ENCODE measurements around the gene ZNF33A. TPM values are rescaled to one million over a fixed set of nuclear protein-coding genes. Genes with fewer than 3 reads are reported as not detected.
"Not testable (repeated sequence)": the region's sequence is repeated elsewhere in the genome, so short reads cannot be mapped to it uniquely, and the experiment has no call there.

Gene ZNF33A
- total RNA-seq, 1 donor from 2014 or later = 65.5 TPM

GRCh38 chr10:38054361-38054797, 43.9 kb downstream of the ZNF33A start:
- Mint-ChIP-seq H3K36me3 (peaks cover 81% of the 10 kb centered on the region), H3K27ac (no peak overlapping the region), H3K9me3 (peaks cover 69% of the 10 kb centered on the region), H3K4me1 (no peaks in the 10 kb centered on the region), H3K27me3 (ENCODE audit: insufficient read depth, low read depth) (no peaks in the 10 kb centered on the region), H3K4me3 (no peak overlapping the region)
- no peak overlapping the region for H3K4me2 ChIP-seq
- H3K9me3 ChIP-seq (ENCODE audit: low read depth) = peaks cover 63% of the 10 kb centered on the region
- peaks cover 2% of the 10 kb centered on the region for H3F3A ChIP-seq (ENCODE audit: low read depth)
- no peak overlapping the region for H3K4me3 ChIP-seq
- no peaks in the 10 kb centered on the region for H3K79me2 ChIP-seq (ENCODE audit: low read depth)
- TF ChIP-seq, protein P1, sequence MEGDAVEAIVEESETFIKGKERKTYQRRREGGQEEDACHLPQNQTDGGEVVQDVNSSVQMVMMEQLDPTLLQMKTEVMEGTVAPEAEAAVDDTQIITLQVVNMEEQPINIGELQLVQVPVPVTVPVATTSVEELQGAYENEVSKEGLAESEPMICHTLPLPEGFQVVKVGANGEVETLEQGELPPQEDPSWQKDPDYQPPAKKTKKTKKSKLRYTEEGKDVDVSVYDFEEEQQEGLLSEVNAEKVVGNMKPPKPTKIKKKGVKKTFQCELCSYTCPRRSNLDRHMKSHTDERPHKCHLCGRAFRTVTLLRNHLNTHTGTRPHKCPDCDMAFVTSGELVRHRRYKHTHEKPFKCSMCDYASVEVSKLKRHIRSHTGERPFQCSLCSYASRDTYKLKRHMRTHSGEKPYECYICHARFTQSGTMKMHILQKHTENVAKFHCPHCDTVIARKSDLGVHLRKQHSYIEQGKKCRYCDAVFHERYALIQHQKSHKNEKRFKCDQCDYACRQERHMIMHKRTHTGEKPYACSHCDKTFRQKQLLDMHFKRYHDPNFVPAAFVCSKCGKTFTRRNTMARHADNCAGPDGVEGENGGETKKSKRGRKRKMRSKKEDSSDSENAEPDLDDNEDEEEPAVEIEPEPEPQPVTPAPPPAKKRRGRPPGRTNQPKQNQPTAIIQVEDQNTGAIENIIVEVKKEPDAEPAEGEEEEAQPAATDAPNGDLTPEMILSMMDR (IDR thresholded peaks at IDR 0.05) = no peak
- no peak for TF ChIP-seq EZH2phosphoT487 (IDR thresholded peaks at IDR 0.05)
- no peak for TF ChIP-seq EZH2 (IDR thresholded peaks at IDR 0.05)
- no peak overlapping the region for H3K9ac ChIP-seq
- no peak overlapping the region for H2AFZ ChIP-seq (replicated peaks)
- H3K27ac ChIP-seq = no peak overlapping the region
- peaks cover 55% of the 10 kb centered on the region for H3K36me3 ChIP-seq
- no peak for DNase-seq (ENCODE audit: low spot score)
- no peaks in the 10 kb centered on the region for H4K20me1 ChIP-seq (ENCODE audit: low read depth)
- H3K27me3 ChIP-seq = no peaks in the 10 kb centered on the region
- no peaks in the 10 kb centered on the region for H3K4me1 ChIP-seq

- H3K27ac ChIP-seq; H4K20me1 ChIP-seq (ENCODE audit: low read depth); DNase-seq (ENCODE audit: low spot score); H3F3A ChIP-seq (ENCODE audit: low read depth); H3K79me2 ChIP-seq (ENCODE audit: low read depth); H3K4me1 Mint-ChIP-seq; H3K27me3 Mint-ChIP-seq (ENCODE audit: insufficient read depth, low read depth); H3K9ac ChIP-seq; H3K4me1 ChIP-seq; H3K27me3 ChIP-seq; H2AFZ ChIP-seq (replicated peaks); H3K27ac Mint-ChIP-seq; H3K4me3 Mint-ChIP-seq; H3K4me3 ChIP-seq; H3K4me2 ChIP-seq: not testable (repeated sequence)
- H3K9me3 ChIP-seq (ENCODE audit: low read depth) = peaks cover 63% of the 10 kb centered on the region
- Mint-ChIP-seq H3K9me3 (peaks cover 71% of the 10 kb centered on the region), H3K36me3 (peaks cover 80% of the 10 kb centered on the region)
- peaks cover 55% of the 10 kb centered on the region for H3K36me3 ChIP-seq
Measured at GRCh38 chr10:38055274-38055894, 44.9 kb downstream of the ZNF33A start.

GRCh38 chr10:38069663-38070062, 59.2 kb downstream of the ZNF33A start:
- H3K9me3 ChIP-seq (ENCODE audit: low read depth) = peaks cover 10% of the 10 kb centered on the region
- H2AFZ ChIP-seq (replicated peaks); H3K79me2 ChIP-seq (ENCODE audit: low read depth); H3K27me3 ChIP-seq; H4K20me1 ChIP-seq (ENCODE audit: low read depth); H3K4me1 Mint-ChIP-seq; H3K36me3 ChIP-seq; H3K9me3 Mint-ChIP-seq; H3K4me3 ChIP-seq; H3K4me2 ChIP-seq; DNase-seq (ENCODE audit: low spot score); H3K9ac ChIP-seq; H3F3A ChIP-seq (ENCODE audit: low read depth); H3K27me3 Mint-ChIP-seq (ENCODE audit: insufficient read depth, low read depth); H3K36me3 Mint-ChIP-seq; H3K4me3 Mint-ChIP-seq; H3K4me1 ChIP-seq; H3K27ac Mint-ChIP-seq; H3K27ac ChIP-seq: not testable (repeated sequence)

DNA sequence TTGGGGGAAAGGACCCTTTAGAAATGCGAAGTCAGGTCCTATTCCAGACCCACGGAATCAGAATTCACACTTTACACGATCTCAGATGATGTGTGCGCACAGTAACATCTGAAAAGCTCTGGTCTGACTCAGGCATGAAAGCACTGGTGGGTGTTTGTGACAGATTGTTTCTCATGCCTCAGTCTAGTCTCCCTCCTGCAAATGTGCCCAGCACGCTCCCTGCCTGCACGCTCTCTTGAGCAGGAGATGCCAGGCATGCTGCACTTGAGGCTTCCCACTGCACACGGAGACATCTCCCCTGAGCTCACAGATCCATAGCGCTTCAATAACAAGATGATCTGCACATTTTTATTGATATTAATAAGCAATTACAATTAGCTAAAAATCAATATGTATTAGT, 60.0 kb downstream of the ZNF33A start:
- H3K27ac Mint-ChIP-seq = no peak overlapping the region
- H3K27me3 Mint-ChIP-seq (ENCODE audit: insufficient read depth, low read depth) = no peaks in the 10 kb centered on the region
- Histone ChIP-seq H3K79me2 (ENCODE audit: low read depth) (no peaks in the 10 kb centered on the region), H3K4me2 (no peak overlapping the region), H3K4me1 (no peaks in the 10 kb centered on the region), H3F3A (ENCODE audit: low read depth) (no peaks in the 10 kb centered on the region), H4K20me1 (ENCODE audit: low read depth) (no peaks in the 10 kb centered on the region), H3K36me3 (no peaks in the 10 kb centered on the region), H3K27ac (no peak overlapping the region), H3K9me3 (ENCODE audit: low read depth) (peaks cover 14% of the 10 kb centered on the region), H3K27me3 (no peaks in the 10 kb centered on the region), H2AFZ (replicated peaks) (no peak overlapping the region), H3K4me3 (no peak overlapping the region), H3K9ac (no peak overlapping the region)
- H3K4me1 Mint-ChIP-seq = no peaks in the 10 kb centered on the region
- peaks cover under 1% of the 10 kb centered on the region for H3K36me3 Mint-ChIP-seq
- peaks cover 6% of the 10 kb centered on the region for H3K9me3 Mint-ChIP-seq
- H3K4me3 Mint-ChIP-seq = no peak overlapping the region
- no peak for DNase-seq (ENCODE audit: low spot score)
- TF ChIP-seq EZH2phosphoT487 (IDR thresholded peaks at IDR 0.05) (no peak), EZH2 (IDR thresholded peaks at IDR 0.05) (no peak)
- TF ChIP-seq, protein P1 (IDR thresholded peaks at IDR 0.05) = no peak

Measured in neural progenitor cell (in vitro differentiated cells).